ENCODE data around the gene SEC23A.

SEC23A gene

DNA sequence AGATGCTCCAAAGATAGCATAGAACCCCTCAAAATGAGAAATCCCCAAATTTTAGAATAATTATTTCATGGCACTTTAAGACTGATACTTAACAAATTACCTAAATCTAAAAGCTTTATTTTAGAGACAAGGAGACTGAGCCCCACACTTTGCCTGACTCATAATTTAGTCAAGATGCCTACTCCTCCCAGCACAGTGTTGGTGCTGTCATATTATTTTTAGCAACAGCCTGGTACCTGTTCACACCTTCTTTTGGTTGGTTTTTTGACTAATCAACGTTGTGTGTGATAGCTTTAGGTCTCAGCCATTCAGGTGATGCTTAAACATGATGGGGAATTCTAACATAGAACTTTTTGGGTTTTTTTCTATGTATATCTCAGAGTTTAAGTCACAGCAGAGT is 120.2 kb downstream of the SEC23A start:
- no peak for DNase-seq

DNA sequence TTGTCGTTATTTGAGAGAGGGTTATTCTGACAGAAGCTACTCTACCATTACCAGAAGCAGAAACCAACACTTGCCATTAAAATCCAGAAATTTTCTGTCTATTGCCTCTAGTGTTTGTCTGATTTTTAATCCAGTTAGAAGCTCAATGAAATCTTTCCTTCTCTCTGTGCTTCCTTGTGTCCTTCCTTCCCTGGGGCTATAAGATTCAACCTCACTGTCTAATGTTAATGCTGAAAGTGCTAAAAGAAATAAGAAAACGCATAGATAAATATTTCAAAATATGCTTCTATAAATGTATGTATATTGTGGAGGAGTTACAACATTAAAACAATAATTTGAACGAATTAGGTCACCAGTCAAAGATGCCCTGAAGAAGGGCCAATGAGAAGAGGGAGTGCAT is 120.8 kb downstream of the SEC23A start:
- DNase-seq, result no peak

All from central memory CD4-positive, alpha-beta T cell (primary cell).